Stimulated activated naive CD8-positive, alpha-beta T cell treated with anti-CD3 and anti-CD28 coated beads, Interleukin-15, amount 100 ng/mL, for 72 hours (primary cell): ENCODE measurements around the gene TAS2R39.

ENCODE experiments used
- ATAC-seq: fragments of 150-1000 bp; cut with Tn5 transposase; 2 replicates; pipeline ENCODE4 v1.10.0; 2021; ENCODE audit warnings: mild to moderate bottlenecking, moderate library complexity
- DNase-seq, 2 donors: peaks; one replicate each; pipeline ENCODE4 v3.0.0; 2021 to 2022
- H3K27ac Mint-ChIP-seq, 2 donors: one replicate each; pipeline ENCODE4 v1.8.0; 2022; ENCODE audit warnings: mild to moderate bottlenecking in 2 of 2, mixed read lengths in 2 of 2, moderate library complexity in 2 of 2
- H3K27me3 Mint-ChIP-seq: one replicate; pipeline ENCODE4 v1.8.0; 2022; ENCODE audit warnings: mixed read lengths
- H3K4me1 Mint-ChIP-seq: one replicate; pipeline ENCODE4 v1.8.0; 2022; ENCODE audit warnings: mild to moderate bottlenecking, mixed read lengths
- H3K4me3 Mint-ChIP-seq, 2 donors: one replicate each; pipeline ENCODE4 v1.8.0; 2022; ENCODE audit warnings: mild to moderate bottlenecking in 2 of 2, mixed read lengths in 2 of 2, moderate library complexity in 1 of 2
- H3K9me3 Mint-ChIP-seq, 2 donors: one replicate each; pipeline ENCODE4 v1.8.0; 2022; ENCODE audit warnings: mixed read lengths in 2 of 2

TAS2R39 gene

DNA sequence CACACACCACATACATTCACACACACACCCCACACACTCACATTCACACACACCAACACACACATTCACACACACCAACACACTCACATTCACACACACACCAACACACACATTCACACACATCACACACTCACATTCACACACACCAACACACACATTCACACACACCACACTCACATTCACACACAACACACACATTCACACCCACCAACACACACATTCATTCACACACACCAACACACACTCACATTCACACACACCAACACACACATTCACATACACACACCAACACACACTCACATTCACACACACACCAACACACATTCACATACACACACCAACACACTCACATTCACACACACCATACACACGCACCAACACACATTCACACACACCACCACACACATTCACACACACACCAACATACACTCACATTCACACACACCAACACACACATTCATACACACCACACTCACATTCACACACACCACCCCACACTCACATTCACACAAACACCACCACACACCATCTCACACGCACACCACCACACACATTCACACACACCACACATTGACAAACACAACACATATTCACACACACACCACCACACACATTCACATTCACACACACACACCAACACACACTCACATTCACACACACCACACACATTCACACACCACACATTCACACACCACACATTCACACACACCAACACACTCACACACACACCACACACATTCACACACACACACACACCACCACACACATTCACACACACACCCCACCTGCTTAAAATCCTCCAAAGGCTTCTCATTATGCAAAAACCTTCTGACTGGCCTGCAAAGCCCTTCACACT lies 47.6 kb downstream of the TAS2R39 start:
- Mint-ChIP-seq H3K4me1 (no peaks in the 10 kb centered on the region), H3K27me3 (peaks cover 3% of the 10 kb centered on the region), H3K4me3 (no peak overlapping the region), H3K27ac (no peak overlapping the region), H3K9me3 (peaks cover 7 to 8% of the 10 kb centered on the region in 2 donors)
- no peak for DNase-seq
- no peak for ATAC-seq
